Stimulated activated CD8-positive, alpha-beta memory T cell treated with anti-CD3 and anti-CD28 coated beads, Interleukin-12 subunit alpha, Interleukin-12 subunit beta, amount 100 ng/mL, for 1 hour (primary cell): ENCODE measurements around the gene TTLL9.

Experiments used
- DNase-seq: peaks from one replicate; pipeline ENCODE4 v3.0.0-alpha.2; 2020; ENCODE audit warnings: low read depth

The TTLL9 gene

DNA sequence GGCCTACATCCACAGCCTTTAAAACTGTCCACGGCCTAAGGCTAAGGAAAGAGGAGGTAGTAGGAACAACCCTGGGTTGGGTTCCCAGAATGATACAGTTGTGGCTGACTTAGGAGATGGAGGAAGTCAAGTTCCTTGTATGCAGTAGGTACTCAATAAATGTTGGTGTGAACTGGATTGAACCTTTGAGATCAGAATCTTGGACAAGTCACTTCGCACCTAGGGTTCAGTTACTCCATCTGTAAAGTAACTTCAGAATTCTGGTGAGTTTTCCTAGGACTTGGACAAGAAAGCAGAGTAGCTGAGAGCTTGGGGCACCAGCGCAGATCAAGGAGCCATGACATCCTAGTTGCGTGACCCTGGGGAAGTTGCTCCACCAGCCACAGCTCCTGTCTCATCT, 106.6 kb downstream of the TTLL9 start:
- DNase-seq = no peak

DNA sequence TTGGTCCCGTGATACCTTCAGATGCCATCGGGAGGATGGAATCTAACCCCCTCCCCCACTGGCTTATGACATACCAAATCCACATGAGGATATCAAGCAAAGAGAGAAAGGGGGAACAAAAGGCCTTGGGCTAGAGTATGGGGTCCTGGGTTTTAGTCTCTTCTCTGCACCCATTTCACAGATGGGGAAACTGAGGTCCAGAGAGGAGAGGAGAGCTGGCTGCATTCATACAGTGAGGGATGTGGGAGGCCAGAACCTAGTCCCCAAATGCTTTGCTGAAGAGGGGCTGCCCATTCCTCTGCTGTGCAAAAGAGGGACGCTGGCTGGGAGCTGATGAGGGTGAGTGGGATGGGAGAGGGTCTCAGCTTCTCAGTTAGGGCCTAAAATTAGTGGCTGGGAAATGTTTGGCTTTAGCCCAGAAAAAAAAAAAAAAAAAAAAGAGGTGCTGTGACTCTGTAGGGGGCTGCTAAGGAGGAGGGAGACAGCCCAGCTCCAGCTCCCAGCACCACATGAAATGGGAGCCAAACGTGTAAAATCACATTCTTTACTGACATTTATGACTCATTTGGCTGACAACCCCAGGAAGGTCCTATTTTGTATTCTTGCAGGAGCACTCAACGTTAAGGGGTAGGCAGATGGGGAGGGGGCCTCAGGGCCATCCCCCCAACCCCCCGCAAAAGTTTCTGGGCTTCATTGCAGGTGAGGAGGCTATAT, 109.4 kb downstream of the TTLL9 start:
- DNase-seq = no peak

DNA sequence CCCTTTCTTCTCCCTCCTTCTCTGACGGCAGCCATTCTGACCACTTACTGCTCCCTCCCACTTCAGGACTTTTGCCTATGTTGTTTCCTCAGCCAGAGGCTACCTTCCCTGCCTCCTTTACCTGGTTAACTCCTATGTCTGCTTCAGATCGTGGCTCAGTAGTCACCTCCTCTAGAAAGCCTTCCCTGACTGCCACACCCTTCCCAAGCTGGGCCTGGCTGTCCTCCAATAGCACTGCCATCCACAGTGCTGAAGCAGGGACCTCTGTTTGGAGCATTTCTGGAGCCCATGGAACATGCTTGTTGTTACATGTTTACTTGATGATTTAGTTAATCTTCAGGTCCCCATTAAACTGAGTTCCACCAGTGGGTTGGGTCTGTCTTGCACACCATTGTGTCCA, 111.3 kb downstream of the TTLL9 start:
- no peak for DNase-seq

DNA sequence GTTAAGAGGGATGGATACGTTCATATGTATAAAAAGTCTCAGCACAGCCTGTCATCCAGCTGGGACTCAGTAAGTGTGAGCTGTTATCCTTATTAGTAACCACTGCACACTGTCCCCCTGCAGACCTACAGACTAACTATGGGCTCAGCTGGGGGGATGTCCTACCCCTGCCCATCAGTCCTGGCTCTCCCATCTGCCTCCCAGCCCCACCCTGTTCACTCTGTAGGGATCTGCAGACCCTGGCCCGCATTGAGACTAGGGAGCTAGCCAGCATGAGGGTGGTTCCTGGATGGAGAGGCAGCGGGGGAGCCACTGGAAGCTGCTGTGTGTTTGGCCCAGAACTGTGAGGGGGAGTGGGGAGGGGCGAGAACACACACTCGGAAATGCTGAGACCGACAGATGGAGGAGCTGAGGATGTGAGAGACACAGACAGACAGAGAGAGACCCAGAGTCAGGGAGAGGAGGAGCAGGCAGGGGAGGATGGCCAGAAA, 114.6 kb downstream of the TTLL9 start:
- DNase-seq = no peak

DNA sequence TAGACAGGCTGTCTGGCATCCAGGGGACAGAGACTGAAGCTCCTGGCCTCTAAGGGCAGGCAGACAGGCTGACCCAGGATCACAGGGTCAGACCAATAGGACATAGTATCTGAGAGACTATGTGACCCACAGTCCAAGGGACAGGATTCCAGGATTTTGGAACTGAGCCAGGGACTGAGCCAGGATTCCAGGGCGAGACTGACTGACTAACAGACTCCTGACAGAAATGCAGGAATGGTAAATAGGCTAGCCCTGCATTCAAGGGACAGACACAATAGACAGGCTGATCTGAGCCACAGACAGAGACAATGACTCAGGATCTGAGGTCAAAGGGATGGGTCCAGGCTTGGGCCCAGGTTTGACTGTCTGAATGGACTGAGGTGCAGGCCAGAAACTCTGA, 117.3 kb downstream of the TTLL9 start:
- DNase-seq = no peak

DNA sequence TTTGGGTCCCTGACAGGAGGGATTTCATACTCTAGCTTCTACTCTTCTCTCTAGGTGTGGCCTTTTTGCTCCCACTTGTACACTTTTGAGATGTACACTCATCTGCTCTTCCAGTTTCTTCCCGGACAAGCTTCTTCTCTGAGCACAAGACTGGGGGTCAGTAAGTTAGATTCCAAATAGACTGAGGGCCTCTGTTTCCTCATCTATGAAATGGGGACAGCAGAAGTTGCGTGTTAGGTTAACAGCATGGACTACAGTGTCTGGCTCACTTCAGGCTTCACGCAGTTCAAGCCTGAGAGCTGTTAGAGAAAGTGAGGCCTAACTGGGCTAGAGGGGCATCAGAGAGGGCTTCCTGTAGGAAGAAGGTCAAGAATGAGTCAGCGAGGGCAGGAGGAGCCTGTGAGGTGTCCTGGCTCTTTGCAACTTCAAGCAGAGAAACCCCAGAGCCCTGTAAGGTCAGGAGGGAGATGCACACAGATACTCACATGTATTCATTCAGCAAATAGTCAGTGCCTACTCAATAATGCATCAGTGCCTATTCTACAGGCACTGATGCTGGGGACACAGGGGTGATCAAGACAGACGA, 118.1 kb downstream of the TTLL9 start:
- DNase-seq = no peak

DNA sequence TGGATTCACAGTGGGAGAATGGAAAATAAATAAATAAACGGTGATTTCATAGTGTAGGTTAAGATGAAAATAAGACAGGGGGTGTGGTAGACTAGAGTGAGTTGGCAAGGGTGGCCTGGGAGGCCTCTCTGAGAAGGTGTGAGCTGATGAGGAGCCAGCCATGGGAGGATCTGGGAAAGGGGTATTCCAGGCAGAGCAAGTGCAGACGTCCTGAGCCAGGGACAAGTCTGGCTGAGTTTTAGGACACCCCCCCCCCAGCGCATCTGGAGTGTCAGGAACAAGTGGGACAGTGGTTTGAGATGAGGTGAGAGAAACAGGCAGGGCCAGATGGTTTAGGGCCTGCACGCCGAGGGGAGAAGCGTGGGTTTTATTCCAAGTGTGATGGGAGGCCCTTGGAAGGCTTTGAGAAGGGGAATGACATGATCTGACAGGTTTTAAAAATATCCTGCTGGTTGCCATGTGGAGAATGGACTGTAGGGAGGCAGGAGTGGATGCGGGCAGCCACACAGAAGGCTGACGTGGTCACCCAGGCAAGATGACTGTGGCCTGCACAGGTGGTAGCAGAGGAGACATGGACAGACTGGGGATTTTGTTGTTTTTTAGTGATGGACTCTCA, 118.7 kb downstream of the TTLL9 start:
- no peak for DNase-seq

DNA sequence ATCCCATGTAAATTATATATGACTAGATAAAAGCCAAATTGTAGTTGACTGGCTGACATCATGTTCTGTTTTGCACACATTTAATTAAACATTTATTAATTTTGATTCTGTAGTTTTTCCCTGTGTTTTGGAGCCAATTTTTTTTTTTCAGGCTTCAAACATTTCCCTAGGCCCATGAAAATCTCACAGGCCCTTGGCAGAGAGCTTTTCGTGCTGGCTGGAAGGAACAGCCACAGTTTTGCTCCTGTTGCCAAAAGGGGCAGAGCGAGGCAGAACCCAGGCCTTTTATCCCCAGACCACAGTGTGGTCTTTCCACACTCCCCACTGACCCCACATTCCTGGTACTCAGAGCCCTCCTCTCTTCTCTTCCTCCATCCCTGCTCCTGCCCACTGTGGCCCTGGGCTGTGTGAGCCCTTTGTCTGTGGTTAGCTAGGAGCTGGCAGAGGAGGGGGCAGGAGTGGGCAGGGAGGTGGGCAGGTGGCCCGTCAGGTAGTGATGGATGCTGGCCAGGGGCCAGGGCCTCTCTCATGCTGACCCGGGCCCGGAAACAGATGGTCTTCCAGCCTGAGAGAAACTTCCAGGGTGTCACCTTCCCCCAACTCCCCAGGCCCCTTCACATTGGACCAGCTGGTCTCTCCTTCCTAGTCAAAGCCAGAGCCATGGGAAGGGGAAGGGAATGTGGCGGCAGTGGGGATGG, 120.4 kb downstream of the TTLL9 start:
- DNase-seq = no peak

DNA sequence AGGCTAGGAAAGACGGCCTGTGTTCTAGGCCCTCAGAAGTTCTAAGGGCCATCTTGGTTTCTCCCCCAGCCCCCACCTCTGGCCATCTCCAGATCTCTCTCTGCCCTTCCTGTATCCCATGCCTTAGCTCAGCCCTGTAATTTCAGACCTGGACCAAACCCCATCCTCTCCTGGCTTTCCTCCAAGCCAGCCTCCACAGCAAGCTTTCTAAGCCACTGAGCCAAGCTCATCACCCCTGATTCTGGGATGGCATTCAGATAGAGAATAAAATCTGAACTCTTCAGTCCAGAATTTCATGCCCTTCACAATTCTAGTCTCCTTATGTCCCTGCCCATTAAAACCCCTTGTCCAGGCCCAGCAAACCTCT, 120.9 kb downstream of the TTLL9 start:
- no peak for DNase-seq

DNA sequence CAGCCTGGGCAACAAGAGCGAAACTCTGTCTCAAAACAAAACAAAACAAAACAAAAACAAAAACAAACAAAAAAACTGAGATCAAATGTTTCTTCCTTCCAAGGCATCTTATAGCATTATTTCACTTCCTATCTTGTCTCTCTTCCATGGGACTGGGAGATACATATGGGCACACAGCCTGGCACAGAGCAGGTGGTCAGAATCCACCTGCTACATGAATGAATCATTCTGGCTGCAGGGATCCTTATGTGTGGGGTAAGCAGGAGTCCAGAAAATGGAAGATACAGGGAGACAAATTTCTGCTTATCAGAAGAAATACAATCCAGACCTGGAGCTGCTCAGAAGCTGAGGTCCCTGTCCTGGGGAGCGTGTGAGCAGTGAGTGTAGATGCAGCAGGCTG, 121.7 kb downstream of the TTLL9 start:
- no peak for DNase-seq
